ENCODE results near the gene VSNL1.

Gene VSNL1

DNA sequence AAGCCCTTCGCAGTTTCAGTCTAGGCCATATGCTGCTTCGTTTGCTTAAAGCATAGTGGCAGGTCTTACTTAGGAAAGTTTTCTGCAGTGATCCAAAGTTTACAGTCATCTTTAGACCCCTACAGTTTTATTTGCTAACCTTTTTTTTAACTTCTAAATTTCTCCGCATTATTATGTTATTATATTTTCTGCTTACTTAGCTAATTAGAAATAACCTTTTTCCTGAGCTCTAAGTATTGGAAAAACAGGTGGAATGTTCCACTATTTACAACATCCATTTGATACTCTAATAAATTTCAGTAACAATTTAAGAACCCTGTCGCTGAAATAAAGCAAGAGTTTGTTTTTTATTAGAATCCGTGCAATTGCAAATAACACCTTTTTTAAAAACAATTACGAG lies 18.2 kb upstream of the VSNL1 start:
- H3K27ac ChIP-seq (ENCODE audit: low read depth, low read length): no peak overlapping the region
- H3K4me3 ChIP-seq (ENCODE audit: low read depth, low read length): no peak overlapping the region
- H3K9me3 ChIP-seq (ENCODE audit: control insufficient read depth, insufficient read depth, low read depth, low read length): no peaks in the 10 kb centered on the region
- no peaks in the 10 kb centered on the region for H3K36me3 ChIP-seq (ENCODE audit: control insufficient read depth, insufficient read depth, low read length)
- H3K4me1 ChIP-seq (ENCODE audit: control insufficient read depth, insufficient read depth, low read length): peaks cover 22% of the 10 kb centered on the region; the same call in 1 of the 2 replicates
- no peak overlapping the region for H3K9ac ChIP-seq (ENCODE audit: low read length)
- H3K27me3 ChIP-seq (ENCODE audit: control insufficient read depth, insufficient read depth, low read length): no peaks in the 10 kb centered on the region

GRCh38 chr2:17529771-17530170 lies 10.7 kb upstream of the VSNL1 start:
- H3K9me3 ChIP-seq (ENCODE audit: control insufficient read depth, insufficient read depth, low read depth, low read length): no peaks in the 10 kb centered on the region
- no peaks in the 10 kb centered on the region for H3K27me3 ChIP-seq (ENCODE audit: control insufficient read depth, insufficient read depth, low read length)
- no peak overlapping the region for H3K9ac ChIP-seq (ENCODE audit: low read length)
- H3K36me3 ChIP-seq (ENCODE audit: control insufficient read depth, insufficient read depth, low read length): no peaks in the 10 kb centered on the region
- H3K4me1 ChIP-seq (ENCODE audit: control insufficient read depth, insufficient read depth, low read length): no peaks in the 10 kb centered on the region
- no peak overlapping the region for H3K4me3 ChIP-seq (ENCODE audit: low read depth, low read length)
- H3K27ac ChIP-seq (ENCODE audit: low read depth, low read length): no peak overlapping the region

GRCh38 chr2:17533546-17533945 lies 7.0 kb upstream of the VSNL1 start:
- no peak overlapping the region for H3K9ac ChIP-seq (ENCODE audit: low read length)
- H3K9me3 ChIP-seq (ENCODE audit: control insufficient read depth, insufficient read depth, low read depth, low read length): no peaks in the 10 kb centered on the region
- H3K27ac ChIP-seq (ENCODE audit: low read depth, low read length): no peak overlapping the region
- H3K27me3 ChIP-seq (ENCODE audit: control insufficient read depth, insufficient read depth, low read length): peaks cover 13% of the 10 kb centered on the region
- no peaks in the 10 kb centered on the region for H3K36me3 ChIP-seq (ENCODE audit: control insufficient read depth, insufficient read depth, low read length)
- H3K4me1 ChIP-seq (ENCODE audit: control insufficient read depth, insufficient read depth, low read length): peaks cover 5% of the 10 kb centered on the region; the same call in 1 of the 2 replicates
- no peak overlapping the region for H3K4me3 ChIP-seq (ENCODE audit: low read depth, low read length)

DNA sequence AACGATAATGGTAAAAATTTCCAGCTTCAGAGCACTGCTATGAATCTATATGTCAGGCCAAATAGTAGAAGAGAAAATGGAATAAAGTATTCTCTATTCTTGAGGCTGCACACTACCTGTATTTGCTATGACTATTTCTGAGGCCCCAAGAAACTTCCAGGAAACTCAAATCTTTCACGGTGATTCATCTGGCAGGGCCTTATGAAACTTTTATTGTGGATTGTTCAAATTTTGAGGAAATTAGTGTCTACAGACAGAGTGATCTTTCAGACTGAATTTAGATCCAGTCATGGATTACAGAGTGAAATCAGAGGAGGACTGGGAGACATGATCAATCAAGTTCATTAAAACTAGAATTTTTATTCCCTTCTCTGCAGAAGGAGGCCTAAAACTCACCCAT lies 4.1 kb upstream of the VSNL1 start:
- Histone ChIP-seq H3K4me1 (ENCODE audit: control insufficient read depth, insufficient read depth, low read length) (peaks cover 10% of the 10 kb centered on the region; the same call in 1 of the 2 replicates), H3K4me3 (ENCODE audit: low read depth, low read length) (no peak overlapping the region), H3K9ac (ENCODE audit: low read length) (no peak overlapping the region), H3K27me3 (ENCODE audit: control insufficient read depth, insufficient read depth, low read length) (peaks cover 20% of the 10 kb centered on the region), H3K9me3 (ENCODE audit: control insufficient read depth, insufficient read depth, low read depth, low read length) (no peaks in the 10 kb centered on the region), H3K36me3 (ENCODE audit: control insufficient read depth, insufficient read depth, low read length) (no peaks in the 10 kb centered on the region), H3K27ac (ENCODE audit: low read depth, low read length) (no peak overlapping the region)

DNA sequence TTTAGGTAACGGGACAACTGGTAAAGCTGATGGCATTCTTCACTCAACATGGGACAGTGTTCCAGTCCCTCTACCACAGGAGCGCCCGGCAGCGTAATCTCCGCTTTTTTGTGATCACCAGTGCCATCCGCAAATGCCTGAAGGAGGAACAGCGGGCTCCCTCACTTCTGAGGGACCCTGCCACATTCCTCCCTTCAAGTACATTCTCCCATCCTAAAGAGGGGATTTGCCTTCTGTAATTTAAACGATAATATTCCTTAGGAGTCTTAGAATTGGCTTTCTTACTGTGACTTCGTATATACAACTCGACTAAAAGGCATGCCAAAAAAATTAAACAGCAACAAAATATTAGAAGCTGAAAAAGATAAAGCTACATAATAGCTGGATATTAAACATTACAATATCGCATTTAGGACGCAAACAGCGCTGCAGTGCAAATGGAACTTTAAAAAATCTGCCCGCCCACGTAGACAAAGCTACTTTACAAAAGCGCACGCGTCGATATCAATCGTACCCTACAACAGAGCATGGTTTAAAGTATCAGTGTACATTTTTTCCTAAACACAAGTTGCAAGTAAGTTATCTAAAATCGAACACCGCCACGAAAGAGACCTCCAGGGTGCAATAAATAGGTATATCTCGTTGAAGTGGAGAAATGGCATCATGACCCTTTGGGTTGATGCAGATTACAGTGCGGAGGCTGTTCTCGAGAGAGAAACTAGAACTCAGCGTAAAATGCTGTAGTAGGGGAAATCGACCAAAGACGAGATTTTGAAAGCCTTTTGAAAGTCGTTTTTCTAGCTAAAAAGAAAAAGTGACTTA lies 2.3 kb upstream of the VSNL1 start:
- H3K4me3 ChIP-seq (ENCODE audit: low read depth, low read length): peak overlapping the region; percentile 83
- peaks cover 32% of the 10 kb centered on the region for H3K27me3 ChIP-seq (ENCODE audit: control insufficient read depth, insufficient read depth, low read length)
- H3K9me3 ChIP-seq (ENCODE audit: control insufficient read depth, insufficient read depth, low read depth, low read length): no peaks in the 10 kb centered on the region
- no peaks in the 10 kb centered on the region for H3K36me3 ChIP-seq (ENCODE audit: control insufficient read depth, insufficient read depth, low read length)
- H3K9ac ChIP-seq (ENCODE audit: low read length): peak overlapping the region; percentile 91
- peak overlapping the region; percentile 5; the same call in 1 of the 2 replicates for H3K27ac ChIP-seq (ENCODE audit: low read depth, low read length)
- peaks cover 17% of the 10 kb centered on the region for H3K4me1 ChIP-seq (ENCODE audit: control insufficient read depth, insufficient read depth, low read length)

GRCh38 chr2:17538844-17539554 lies 1.5 kb upstream of the VSNL1 start:
- Histone ChIP-seq H3K9me3 (ENCODE audit: control insufficient read depth, insufficient read depth, low read depth, low read length) (no peaks in the 10 kb centered on the region), H3K4me3 (ENCODE audit: low read depth, low read length) (peak overlapping the region; percentile 83), H3K27ac (ENCODE audit: low read depth, low read length) (peak overlapping the region; percentile 5; the same call in 1 of the 2 replicates), H3K27me3 (ENCODE audit: control insufficient read depth, insufficient read depth, low read length) (peaks cover 32% of the 10 kb centered on the region), H3K9ac (ENCODE audit: low read length) (peak overlapping the region; percentile 91), H3K36me3 (ENCODE audit: control insufficient read depth, insufficient read depth, low read length) (no peaks in the 10 kb centered on the region), H3K4me1 (ENCODE audit: control insufficient read depth, insufficient read depth, low read length) (peaks cover 24% of the 10 kb centered on the region)

DNA sequence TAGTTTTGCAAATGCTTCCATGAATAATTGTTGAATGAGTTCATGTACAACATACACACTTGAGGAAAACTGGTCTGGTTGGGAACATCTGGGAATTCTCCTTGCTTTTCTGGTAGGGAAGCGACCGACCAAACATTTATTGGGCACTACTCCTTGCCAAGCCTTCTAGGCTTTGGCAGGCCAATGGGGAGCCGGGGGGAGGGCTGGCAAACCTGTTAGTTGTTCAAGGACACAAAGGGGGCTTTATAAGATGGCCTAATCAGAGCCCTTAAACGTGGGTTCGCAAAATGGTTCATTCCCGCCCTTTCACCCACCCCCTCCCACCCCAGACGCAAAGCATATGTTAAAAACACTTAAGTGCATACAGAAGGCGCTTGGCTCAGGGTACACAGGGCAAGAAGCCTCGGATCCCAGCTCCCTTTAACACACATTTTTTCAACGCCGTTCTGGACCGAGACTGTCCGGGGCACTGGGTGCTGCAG lies 844 bp upstream of the VSNL1 start:
- H3K4me1 ChIP-seq (ENCODE audit: control insufficient read depth, insufficient read depth, low read length): peaks cover 30% of the 10 kb centered on the region
- peak overlapping the region; percentile 91 for H3K9ac ChIP-seq (ENCODE audit: low read length)
- H3K36me3 ChIP-seq (ENCODE audit: control insufficient read depth, insufficient read depth, low read length): no peaks in the 10 kb centered on the region
- H3K27me3 ChIP-seq (ENCODE audit: control insufficient read depth, insufficient read depth, low read length): peaks cover 32% of the 10 kb centered on the region
- H3K4me3 ChIP-seq (ENCODE audit: low read depth, low read length): peak overlapping the region; percentile 83
- H3K27ac ChIP-seq (ENCODE audit: low read depth, low read length): peak overlapping the region; percentile 72
- H3K9me3 ChIP-seq (ENCODE audit: control insufficient read depth, insufficient read depth, low read depth, low read length): no peaks in the 10 kb centered on the region

DNA sequence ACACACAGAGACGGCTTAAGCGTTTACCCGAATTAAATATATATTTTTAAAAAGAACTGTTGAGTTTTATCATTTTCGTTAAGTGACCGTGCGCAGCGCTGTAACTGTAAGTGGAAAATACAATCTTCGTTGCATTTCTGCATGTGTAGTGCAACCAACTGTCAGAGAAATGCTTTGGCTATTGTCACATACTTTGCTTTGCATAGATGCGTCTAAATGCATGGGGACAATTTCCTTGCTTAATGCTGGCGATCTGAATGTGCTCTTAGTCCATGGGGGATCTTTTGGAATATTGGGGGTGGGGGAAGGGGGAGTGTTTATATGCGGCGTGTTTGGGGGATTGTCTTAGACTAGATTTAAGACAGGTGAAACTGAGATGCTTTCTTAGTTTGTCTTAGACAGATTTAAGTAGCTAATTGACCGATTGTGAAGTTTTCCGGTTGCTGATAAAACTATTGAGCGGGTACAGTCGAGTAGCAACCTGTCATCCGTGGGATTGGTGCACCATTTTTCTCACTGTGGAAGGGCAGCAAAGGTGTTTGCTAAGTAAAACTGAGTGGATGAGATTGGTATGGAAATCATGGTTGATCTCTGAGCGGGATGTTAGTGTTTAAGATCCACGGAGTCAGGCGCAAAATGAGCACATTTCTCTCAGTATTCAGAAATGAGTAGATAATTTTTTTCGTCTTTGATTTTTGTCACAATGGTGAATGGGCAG lies 476 bp downstream of the VSNL1 start:
- Histone ChIP-seq H3K4me1 (ENCODE audit: control insufficient read depth, insufficient read depth, low read length) (peaks cover 37% of the 10 kb centered on the region), H3K9ac (ENCODE audit: low read length) (peak overlapping the region; percentile 64), H3K9me3 (ENCODE audit: control insufficient read depth, insufficient read depth, low read depth, low read length) (no peaks in the 10 kb centered on the region), H3K27ac (ENCODE audit: low read depth, low read length) (no peak overlapping the region), H3K4me3 (ENCODE audit: low read depth, low read length) (peak overlapping the region; percentile 83), H3K27me3 (ENCODE audit: control insufficient read depth, insufficient read depth, low read length) (peaks cover 32% of the 10 kb centered on the region), H3K36me3 (ENCODE audit: control insufficient read depth, insufficient read depth, low read length) (no peaks in the 10 kb centered on the region)

GRCh38 chr2:17541531-17541950 lies 1.0 kb downstream of the VSNL1 start:
- Histone ChIP-seq H3K4me1 (ENCODE audit: control insufficient read depth, insufficient read depth, low read length) (peaks cover 43% of the 10 kb centered on the region), H3K9ac (ENCODE audit: low read length) (peak overlapping the region; percentile 64), H3K9me3 (ENCODE audit: control insufficient read depth, insufficient read depth, low read depth, low read length) (no peaks in the 10 kb centered on the region), H3K4me3 (ENCODE audit: low read depth, low read length) (peak overlapping the region; percentile 83), H3K27me3 (ENCODE audit: control insufficient read depth, insufficient read depth, low read length) (peaks cover 32% of the 10 kb centered on the region), H3K27ac (ENCODE audit: low read depth, low read length) (no peak overlapping the region), H3K36me3 (ENCODE audit: control insufficient read depth, insufficient read depth, low read length) (no peaks in the 10 kb centered on the region)

GRCh38 chr2:17542471-17542870 lies 2.0 kb downstream of the VSNL1 start:
- peak overlapping the region; percentile 83 for H3K4me3 ChIP-seq (ENCODE audit: low read depth, low read length)

More at GRCh38 chr2:17542471-17542870, 2.0 kb downstream of the VSNL1 start:
- H3K9ac ChIP-seq (ENCODE audit: low read length): no peak overlapping the region
- peaks cover 48% of the 10 kb centered on the region for H3K4me1 ChIP-seq (ENCODE audit: control insufficient read depth, insufficient read depth, low read length)
- H3K9me3 ChIP-seq (ENCODE audit: control insufficient read depth, insufficient read depth, low read depth, low read length): no peaks in the 10 kb centered on the region
- H3K36me3 ChIP-seq (ENCODE audit: control insufficient read depth, insufficient read depth, low read length): no peaks in the 10 kb centered on the region
- H3K27me3 ChIP-seq (ENCODE audit: control insufficient read depth, insufficient read depth, low read length): peaks cover 29% of the 10 kb centered on the region
- no peak overlapping the region for H3K27ac ChIP-seq (ENCODE audit: low read depth, low read length)

All from HUES6 (cell line).